SK-N-SH treated with all-trans-retinoic acid at 6 μM for 48 hours (cell line): ENCODE results near the gene TCF23.

ENCODE experiments used
- CSRNP3 ChIP-seq: fragments of 250-450 bp; sonication (Bioruptor Pico); IDR thresholded peaks from 2 replicates; pipeline ENCODE4 v1.5.1; 2021; ENCODE audit warnings: mild to moderate bottlenecking, moderate library complexity
- GLIS3 ChIP-seq: fragments of 250-450 bp; sonication (Bioruptor Pico); IDR thresholded peaks from 2 replicates; pipeline ENCODE4 v1.5.0; 2020; ENCODE audit warnings: mild to moderate bottlenecking, moderate library complexity
- PPARA ChIP-seq: fragments of 250-450 bp; sonication (Bioruptor Pico); IDR thresholded peaks from 2 replicates; pipeline ENCODE4 v1.5.0; 2020; ENCODE audit warnings: mild to moderate bottlenecking, borderline replicate concordance
- TCF4 ChIP-seq: fragments of 250-450 bp; sonication (Bioruptor Pico); IDR thresholded peaks from 2 replicates; pipeline ENCODE4 v1.8.0; 2021; ENCODE audit warnings: mild to moderate bottlenecking, moderate library complexity, borderline replicate concordance
- ZNF565 ChIP-seq: fragments of 450-650 bp; formaldehyde crosslinking; conservative IDR thresholded peaks from 2 replicates; pipeline ENCODE4 v1.5.0; 2020; ENCODE audit warnings: low read depth, mild to moderate bottlenecking, moderate library complexity

- no peak for TF ChIP-seq CSRNP3
- no peak for TF ChIP-seq GLIS3 (CRISPR knock-in tag)
- no peak for TF ChIP-seq TCF4 (CRISPR knock-in tag)
- TF ChIP-seq ZNF565 (CRISPR knock-in tag), result no peak
- TF ChIP-seq PPARA (CRISPR knock-in tag), result no peak
These were observed 55.8 kb downstream of the TCF23 start for GRCh38 chr2:27204566-27204965.
